Keratinocyte (primary cell): ENCODE data around the gene TET2. TPM values are rescaled to one million over a fixed set of nuclear protein-coding genes. Genes with fewer than 3 reads are reported as not detected.

ENCODE experiments used
- DNase-seq: peaks from one replicate; pipeline ENCODE4 v3.0.0-alpha.2; 2011; ENCODE audit warnings: low read depth, missing footprints, low spot score
- FAIRE-seq: peaks from 2 replicates; lab custom pipeline; 2011; peaks lifted over from hg19 to GRCh38; lab: Jason Lieb, UNC
- H2AFZ ChIP-seq: 2 replicates; pipeline ENCODE4 v1.6.0; 2012; ENCODE audit warnings: low read length, control low read depth, inconsistent platforms; ENCODE audit not compliant: control insufficient read depth
- H3K27ac ChIP-seq: 2 replicates; pipeline ENCODE4 v1.5.1; 2011; ENCODE audit warnings: low read length; ENCODE audit not compliant: control insufficient read depth, insufficient read depth
- H3K27me3 ChIP-seq: 3 replicates; pipeline ENCODE4 v1.6.0; 2011; ENCODE audit warnings: low read length; ENCODE audit not compliant: control insufficient read depth, insufficient read depth; ENCODE audit errors: extremely low read depth
- H3K36me3 ChIP-seq, 2 experiments: 2 replicates in 1 of 2; 3 replicates in 1 of 2; pipeline ENCODE4 v1.5.1; 2011; ENCODE audit warnings: low read length in 2 of 2, mild to moderate bottlenecking in 1 of 2; ENCODE audit not compliant: control insufficient read depth in 2 of 2, insufficient read depth in 2 of 2; ENCODE audit errors: extremely low read depth in 1 of 2
- H3K4me1 ChIP-seq: 3 replicates; pipeline ENCODE4 v1.5.1; 2011; ENCODE audit warnings: low read length; ENCODE audit not compliant: control insufficient read depth, insufficient read depth; ENCODE audit errors: extremely low read depth
- H3K4me2 ChIP-seq: 3 replicates; pipeline ENCODE4 v1.6.0; 2011; ENCODE audit warnings: low read depth, low read length; ENCODE audit not compliant: control insufficient read depth, insufficient read depth; ENCODE audit errors: extremely low read depth
- H3K4me3 ChIP-seq, 3 experiments: fragments of 200-600 bp in 1 of 3; sonication (generic) in 1 of 3; 2 replicates in 2 of 3; 3 replicates in 1 of 3; pipeline ENCODE4 v1.5.1; 2011 to 2016; ENCODE audit warnings: low read length in 3 of 3, mild to moderate bottlenecking in 3 of 3, control low read depth in 2 of 3, inconsistent platforms in 1 of 3, low read depth in 1 of 3, mixed read lengths in 1 of 3, mixed run types in 1 of 3, moderate library complexity in 1 of 3; ENCODE audit not compliant: control insufficient read depth in 2 of 3, insufficient read depth in 2 of 3; ENCODE audit errors: extremely low read depth in 1 of 3
- H3K79me2 ChIP-seq: 2 replicates; pipeline ENCODE4 v1.6.0; 2012; ENCODE audit warnings: low read length; ENCODE audit not compliant: control insufficient read depth, insufficient read depth
- H3K9ac ChIP-seq: 3 replicates; pipeline ENCODE4 v1.6.0; 2011; ENCODE audit warnings: low read length; ENCODE audit not compliant: control insufficient read depth, insufficient read depth; ENCODE audit errors: extremely low read depth
- H3K9me1 ChIP-seq: 3 replicates; pipeline ENCODE4 v1.6.0; 2011; ENCODE audit warnings: low read length; ENCODE audit not compliant: control insufficient read depth, insufficient read depth; ENCODE audit errors: extremely low read depth
- H3K9me3 ChIP-seq: 2 replicates; pipeline ENCODE4 v1.5.1; 2012; ENCODE audit warnings: low read depth, low read length; ENCODE audit not compliant: control insufficient read depth
- H4K20me1 ChIP-seq: 3 replicates; pipeline ENCODE4 v1.6.0; 2011; ENCODE audit warnings: low read length; ENCODE audit not compliant: control insufficient read depth, insufficient read depth; ENCODE audit errors: extremely low read depth
- EZH2 ChIP-seq: IDR thresholded peaks from one replicate; pipeline ENCODE4 v1.6.1; 2012; ENCODE audit warnings: inconsistent platforms, mild to moderate bottlenecking, low read length, moderate library complexity
- dilution Hi-C: fragments of 300-500 bp; cut with MboI; formaldehyde crosslinking; loops from one replicate; pipeline ENCODE4 v1.7.0; 2020; ENCODE audit warnings: low sequenced_read_pairs; ENCODE audit not compliant: extremely low pct_ligation_motif_present
- polyA plus RNA-seq, 5 experiments: library from polyadenylated mRNA; depleted of rRNA in 3 of 5; stranded (reverse) in 3 of 5; stranded (forward) in 1 of 5; unstranded in 1 of 5; fragments of >200 nt; gene quantifications; 1 replicate in 1 of 5; 2 replicates in 3 of 5; 3 replicates in 1 of 5; pipeline versions ENCODE4 v1.2.1 to v1.2.3, GENCODE V29; 2011 to 2012; ENCODE audit warnings: missing spikeins in 2 of 5, low read depth in 1 of 5, low replicate concordance in 1 of 5
- TF ChIP-seq, protein P1 (sequence below), 3 experiments: IDR thresholded peaks in 1 of 3; conservative IDR thresholded peaks in 1 of 3; optimal IDR thresholded peaks in 1 of 3; 2 replicates in 2 of 3; 3 replicates in 1 of 3; pipeline versions ENCODE3 to v1.5.1; 2011; ENCODE audit warnings: low read length in 3 of 3, mild to moderate bottlenecking in 3 of 3, moderate library complexity in 2 of 3, control low read depth in 1 of 3, inconsistent platforms in 1 of 3; ENCODE audit not compliant: insufficient read depth in 2 of 3; ENCODE audit errors: extremely low read depth in 1 of 3

TET2 gene
- polyA plus RNA-seq, 1 donor (not counting 4 experiments of a cell fraction or from before 2014, with no cell fraction given) = 9.6 TPM

DNA sequence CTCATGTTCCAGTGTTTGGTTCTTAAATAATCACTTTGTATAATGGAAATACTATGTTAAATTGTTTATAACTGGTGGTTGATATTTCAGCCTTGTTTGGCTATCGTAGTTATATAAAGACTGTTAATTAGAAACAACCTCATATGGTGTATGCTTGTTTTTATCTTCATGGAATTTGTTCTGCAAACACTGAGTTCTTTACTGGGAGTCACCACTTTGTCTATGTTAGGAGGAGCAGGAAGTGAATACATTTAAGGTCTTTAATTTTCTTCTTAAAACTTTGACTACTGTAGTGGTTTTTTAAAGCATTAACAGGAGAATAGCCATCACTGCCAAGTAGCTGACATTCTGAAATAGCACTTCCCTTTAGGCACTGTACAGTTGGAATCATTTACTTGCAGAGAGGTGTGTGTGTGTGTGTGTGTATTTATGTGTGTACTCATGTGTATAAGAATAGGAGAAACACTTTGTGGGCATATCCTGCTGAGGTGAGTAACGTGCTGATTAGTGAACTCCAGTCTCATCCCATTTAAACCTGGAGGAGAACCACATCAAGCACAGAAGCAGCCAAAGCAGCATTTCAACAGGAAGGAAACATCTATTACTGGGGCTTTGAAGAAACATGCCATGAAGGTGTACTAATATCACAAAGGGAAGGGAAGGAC, 37.8 kb downstream of the TET2 start:
- dilution Hi-C loops = no loop called here
- Histone ChIP-seq H4K20me1 (no peaks in the 10 kb centered on the region), H3K4me1 (peaks cover 19% of the 10 kb centered on the region), H3K27me3 (no peaks in the 10 kb centered on the region), H3K4me3 (no peak overlapping the region), H3K9me1 (no peaks in the 10 kb centered on the region), H3K9me3 (no peaks in the 10 kb centered on the region), H3K79me2 (peaks cover 9% of the 10 kb centered on the region), H2AFZ (no peak overlapping the region), H3K9ac (no peak overlapping the region), H3K27ac (no peak overlapping the region), H3K4me2 (no peak overlapping the region), H3K36me3 (no peaks in the 10 kb centered on the region)
- TF ChIP-seq, protein P1, sequence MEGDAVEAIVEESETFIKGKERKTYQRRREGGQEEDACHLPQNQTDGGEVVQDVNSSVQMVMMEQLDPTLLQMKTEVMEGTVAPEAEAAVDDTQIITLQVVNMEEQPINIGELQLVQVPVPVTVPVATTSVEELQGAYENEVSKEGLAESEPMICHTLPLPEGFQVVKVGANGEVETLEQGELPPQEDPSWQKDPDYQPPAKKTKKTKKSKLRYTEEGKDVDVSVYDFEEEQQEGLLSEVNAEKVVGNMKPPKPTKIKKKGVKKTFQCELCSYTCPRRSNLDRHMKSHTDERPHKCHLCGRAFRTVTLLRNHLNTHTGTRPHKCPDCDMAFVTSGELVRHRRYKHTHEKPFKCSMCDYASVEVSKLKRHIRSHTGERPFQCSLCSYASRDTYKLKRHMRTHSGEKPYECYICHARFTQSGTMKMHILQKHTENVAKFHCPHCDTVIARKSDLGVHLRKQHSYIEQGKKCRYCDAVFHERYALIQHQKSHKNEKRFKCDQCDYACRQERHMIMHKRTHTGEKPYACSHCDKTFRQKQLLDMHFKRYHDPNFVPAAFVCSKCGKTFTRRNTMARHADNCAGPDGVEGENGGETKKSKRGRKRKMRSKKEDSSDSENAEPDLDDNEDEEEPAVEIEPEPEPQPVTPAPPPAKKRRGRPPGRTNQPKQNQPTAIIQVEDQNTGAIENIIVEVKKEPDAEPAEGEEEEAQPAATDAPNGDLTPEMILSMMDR (optimal IDR thresholded peaks at IDR 0.05 in 1 of 3, IDR thresholded peaks at IDR 0.05 in 1 of 3, conservative IDR thresholded peaks at IDR 0.05 in 1 of 3; ENCODE audit: extremely low read depth in 1 of 3, insufficient read depth in 2 of 3, low read length in 3 of 3) = no peak
- TF ChIP-seq EZH2 = no peak
- DNase-seq (no peak), FAIRE-seq (no peak)

DNA sequence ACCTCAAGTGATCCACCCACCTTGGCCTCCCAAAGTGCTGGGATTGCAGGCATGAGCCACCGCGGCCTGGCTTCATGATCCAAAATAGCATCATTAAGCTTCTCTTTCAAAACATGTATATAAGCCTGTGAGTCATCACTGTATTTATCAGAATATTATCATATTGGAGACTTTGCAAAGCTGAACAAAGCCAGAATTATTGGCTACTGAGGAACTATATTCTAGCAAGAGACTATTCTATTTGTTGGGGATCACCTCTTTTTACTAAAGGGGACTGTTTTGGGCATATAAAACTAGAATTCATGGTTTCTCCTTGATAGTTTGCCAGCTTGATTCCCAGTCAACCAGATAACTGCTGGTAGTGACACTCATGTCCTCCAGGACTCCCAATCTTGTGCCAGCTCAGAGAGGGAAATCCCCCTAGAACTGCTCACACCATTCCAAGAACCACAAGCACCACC, 40.1 kb downstream of the TET2 start:
- dilution Hi-C loops = no loop called here
- Histone ChIP-seq H3K4me2 (no peak overlapping the region), H3K9me3 (no peaks in the 10 kb centered on the region), H3K27ac (no peak overlapping the region), H3K79me2 (peaks cover 9% of the 10 kb centered on the region), H3K9me1 (no peaks in the 10 kb centered on the region), H3K4me3 (no peak overlapping the region), H4K20me1 (no peaks in the 10 kb centered on the region), H3K9ac (no peak overlapping the region), H3K4me1 (peaks cover 19% of the 10 kb centered on the region), H2AFZ (no peak overlapping the region), H3K36me3 (peaks cover 2 to 3% of the 10 kb centered on the region in 2 experiments), H3K27me3 (no peaks in the 10 kb centered on the region)
- DNase-seq (no peak), FAIRE-seq (no peak)
- no peak for TF ChIP-seq EZH2
- TF ChIP-seq, protein P1 (optimal IDR thresholded peaks at IDR 0.05 in 1 of 3, IDR thresholded peaks at IDR 0.05 in 1 of 3, conservative IDR thresholded peaks at IDR 0.05 in 1 of 3; ENCODE audit: extremely low read depth in 1 of 3, insufficient read depth in 2 of 3, low read length in 3 of 3) = no peak
